ENCODE results near the gene ADCY6. TPM values are rescaled to one million over a fixed set of nuclear protein-coding genes. Genes with fewer than 3 reads are reported as not detected.

Gene ADCY6
- total and polyA plus RNA-seq, 4 donors, result 4.3 to 30.5 (median 10.5) TPM

DNA sequence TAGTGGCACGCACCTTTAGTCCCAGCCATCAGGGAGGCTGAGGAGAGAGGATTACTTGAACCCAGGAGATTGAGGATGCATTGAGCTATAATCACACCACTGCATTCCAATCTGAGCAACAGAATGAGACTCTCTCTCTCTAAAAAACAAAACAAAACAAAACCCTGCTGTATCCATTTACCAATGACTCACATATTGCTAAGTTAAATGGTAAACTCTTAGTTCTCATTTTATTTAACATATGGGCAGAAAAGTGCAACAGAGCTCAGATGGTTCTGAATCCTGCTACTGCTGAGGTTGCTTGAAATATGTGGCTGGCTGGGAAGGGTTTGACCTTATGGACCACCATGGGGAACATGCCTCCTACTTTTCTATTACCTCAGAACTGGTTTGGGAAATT, 38.7 kb downstream of the ADCY6 start (continued):
- TF ChIP-seq CTCF (IDR thresholded peaks at IDR 0.05; ENCODE audit: low read depth, low read length, missing input control) (no peak), HNF4G (IDR thresholded peaks at IDR 0.05) (no peak), JUND (IDR thresholded peaks at IDR 0.05) (no peak), RXRA (IDR thresholded peaks at IDR 0.05) (no peak), ZBTB33 (IDR thresholded peaks at IDR 0.05) (no peak)

- Histone ChIP-seq H3K27ac (ENCODE audit: low read depth in 1 of 2, low read length in 2 of 2) (no peak overlapping the region), H3K4me1 (ENCODE audit: control insufficient read depth in 4 of 4, insufficient read depth in 4 of 4, low read length in 3 of 4) (no peaks in the 10 kb centered on the region), H3K36me3 (ENCODE audit: control insufficient read depth in 4 of 4, insufficient read depth in 3 of 4, low read depth in 1 of 4, low read length in 3 of 4) (no peaks in the 10 kb centered on the region), H3K27me3 (ENCODE audit: control insufficient read depth in 4 of 4, insufficient read depth in 4 of 4, low read length in 3 of 4) (peaks cover 0 to 4% (median 0%) of the 10 kb centered on the region in 4 donors), H3K9me3 (ENCODE audit: control insufficient read depth in 4 of 4, low read length in 3 of 4) (no peaks in the 10 kb centered on the region), H3K9ac (ENCODE audit: low read depth in 1 of 2, low read length in 2 of 2) (no peak overlapping the region), H3K4me3 (ENCODE audit: low read depth in 1 of 3, low read length in 3 of 3) (no peak overlapping the region)
- peak in 1 of 2 donors; percentile 9 for TF ChIP-seq HNF4A (conservative IDR thresholded peaks at IDR 0.05)
- TF ChIP-seq RXRA (IDR thresholded peaks at IDR 0.05), result no peak
- TF ChIP-seq CTCF (IDR thresholded peaks at IDR 0.05; ENCODE audit: low read depth, low read length, missing input control), result no peak
- TF ChIP-seq GABPA (IDR thresholded peaks at IDR 0.05 in 1 of 2, conservative IDR thresholded peaks at IDR 0.05 in 1 of 2), result no peak
- peak; percentile 21 for TF ChIP-seq ZBTB33 (IDR thresholded peaks at IDR 0.05)
- TF ChIP-seq NR2F2 (IDR thresholded peaks at IDR 0.05), result no peak
- no peak for TF ChIP-seq FOXA1 (IDR thresholded peaks at IDR 0.05)
- TF ChIP-seq HNF4G (IDR thresholded peaks at IDR 0.05), result no peak
- no peak for TF ChIP-seq JUND (IDR thresholded peaks at IDR 0.05)
- TF ChIP-seq SP1 (IDR thresholded peaks at IDR 0.05), result no peak
- no peak for TF ChIP-seq ATF3 (IDR thresholded peaks at IDR 0.05)
- TF ChIP-seq YY1 (IDR thresholded peaks at IDR 0.05), result no peak
- TF ChIP-seq FOXA2 (IDR thresholded peaks at IDR 0.05), result no peak
- TF ChIP-seq, protein P1, sequence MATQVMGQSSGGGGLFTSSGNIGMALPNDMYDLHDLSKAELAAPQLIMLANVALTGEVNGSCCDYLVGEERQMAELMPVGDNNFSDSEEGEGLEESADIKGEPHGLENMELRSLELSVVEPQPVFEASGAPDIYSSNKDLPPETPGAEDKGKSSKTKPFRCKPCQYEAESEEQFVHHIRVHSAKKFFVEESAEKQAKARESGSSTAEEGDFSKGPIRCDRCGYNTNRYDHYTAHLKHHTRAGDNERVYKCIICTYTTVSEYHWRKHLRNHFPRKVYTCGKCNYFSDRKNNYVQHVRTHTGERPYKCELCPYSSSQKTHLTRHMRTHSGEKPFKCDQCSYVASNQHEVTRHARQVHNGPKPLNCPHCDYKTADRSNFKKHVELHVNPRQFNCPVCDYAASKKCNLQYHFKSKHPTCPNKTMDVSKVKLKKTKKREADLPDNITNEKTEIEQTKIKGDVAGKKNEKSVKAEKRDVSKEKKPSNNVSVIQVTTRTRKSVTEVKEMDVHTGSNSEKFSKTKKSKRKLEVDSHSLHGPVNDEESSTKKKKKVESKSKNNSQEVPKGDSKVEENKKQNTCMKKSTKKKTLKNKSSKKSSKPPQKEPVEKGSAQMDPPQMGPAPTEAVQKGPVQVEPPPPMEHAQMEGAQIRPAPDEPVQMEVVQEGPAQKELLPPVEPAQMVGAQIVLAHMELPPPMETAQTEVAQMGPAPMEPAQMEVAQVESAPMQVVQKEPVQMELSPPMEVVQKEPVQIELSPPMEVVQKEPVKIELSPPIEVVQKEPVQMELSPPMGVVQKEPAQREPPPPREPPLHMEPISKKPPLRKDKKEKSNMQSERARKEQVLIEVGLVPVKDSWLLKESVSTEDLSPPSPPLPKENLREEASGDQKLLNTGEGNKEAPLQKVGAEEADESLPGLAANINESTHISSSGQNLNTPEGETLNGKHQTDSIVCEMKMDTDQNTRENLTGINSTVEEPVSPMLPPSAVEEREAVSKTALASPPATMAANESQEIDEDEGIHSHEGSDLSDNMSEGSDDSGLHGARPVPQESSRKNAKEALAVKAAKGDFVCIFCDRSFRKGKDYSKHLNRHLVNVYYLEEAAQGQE (IDR thresholded peaks at IDR 0.05), result no peak
- 77% methylated on average over 9 of the region's 9 CpGs for WGBS
- DNase-seq (ENCODE audit: low spot score), result no peak
Observed at GRCh38 chr12:48744251-48745008, 44.5 kb downstream of the ADCY6 start.

Data from liver (tissue), 9 donors.